HepG2 (cell line): Measurements from ENCODE around the gene KDM2B. TPM values are rescaled to one million over a fixed set of nuclear protein-coding genes. Genes with fewer than 3 reads are reported as not detected.

ENCODE experiments used
- ATAC-seq: fragments of 200-7000 bp; cut with Tn5 transposase; 3 replicates; pipeline ENCODE4 v1.9.1; 2020; ENCODE audit warnings: mild to moderate bottlenecking, moderate library complexity
- BruUV-seq: library from RNA; stranded (reverse); fragments of 400-500 nt; replicated peaks from 2 replicates; lab custom pipeline; 2021; lab: Mats Ljungman, UMichigan
- CTCF ChIA-PET: fragments of 300-600 bp; formaldehyde crosslinking; extraction: SDS; loops from one replicate; lab custom pipeline; 2021; ENCODE audit warnings: low total read pairs, inconsistent platforms, low intra/inter-chr PET ratio; lab: Yijun Ruan, JAX
- POLR2A ChIA-PET: fragments of 350-600 bp; sonication (Branson Sonifier 250); formaldehyde crosslinking; loops from one replicate; lab custom pipeline; 2020; ENCODE audit warnings: antibody characterized with exemption, inconsistent platforms; lab: Yijun Ruan, JAX
- DNase-seq: peaks from one replicate; pipeline ENCODE4 v3.0.0-alpha.2; 2015; ENCODE audit warnings: low spot score
- FAIRE-seq: peaks from 3 replicates; lab custom pipeline; 2011; peaks lifted over from hg19 to GRCh38; lab: Jason Lieb, UNC
- H2AFZ ChIP-seq: one replicate; pipeline ENCODE4 v1.6.1; 2011; ENCODE audit warnings: low read length, inconsistent platforms
- H3K27ac ChIP-seq: fragments of 300-600 bp; 3 replicates; pipeline ENCODE4 v1.8.0; 2011; ENCODE audit warnings: mixed run types, mild to moderate bottlenecking, mixed read lengths, low read length, inconsistent platforms; ENCODE audit not compliant: insufficient read depth; ENCODE audit errors: extremely low read length
- H3K27me3 ChIP-seq, 2 experiments: fragments of 200-600 bp in 1 of 2; 2 replicates in 1 of 2; 3 replicates in 1 of 2; pipeline versions ENCODE4 v1.6.0 to v1.8.0; 2011; ENCODE audit warnings: low read length in 2 of 2, mild to moderate bottlenecking in 2 of 2, moderate library complexity in 2 of 2, inconsistent platforms in 1 of 2; ENCODE audit not compliant: insufficient read depth in 2 of 2, control insufficient read depth in 1 of 2
- H3K36me3 ChIP-seq, 2 experiments: fragments of 200-600 bp in 1 of 2; replicated peaks in 1 of 2; 2 replicates in 1 of 2; 3 replicates in 1 of 2; pipeline versions ENCODE4 v1.5.1 to v1.8.0; 2011; ENCODE audit warnings: low read length in 2 of 2, inconsistent platforms in 1 of 2; ENCODE audit not compliant: insufficient read depth in 2 of 2, control insufficient read depth in 1 of 2
- H3K4me1 ChIP-seq: 2 replicates; pipeline ENCODE4 v1.5.1; 2012; ENCODE audit warnings: low read length, inconsistent platforms; ENCODE audit not compliant: insufficient read depth
- H3K4me2 ChIP-seq: 2 replicates; pipeline ENCODE4 v1.6.0; 2011; ENCODE audit warnings: low read depth, low read length, inconsistent platforms
- H3K4me3 ChIP-seq, 3 experiments: fragments of 200-600 bp in 1 of 3; sonication (generic), shearing (Covaris generic) in 1 of 3; replicated peaks in 1 of 3; 2 replicates each; pipeline ENCODE4 v1.5.1; 2011 to 2016; ENCODE audit warnings: low read length in 3 of 3, inconsistent platforms in 2 of 3, low read depth in 2 of 3, mild to moderate bottlenecking in 2 of 3, control low read depth in 1 of 3, mixed read lengths in 1 of 3; ENCODE audit not compliant: insufficient read depth in 1 of 3
- H3K79me2 ChIP-seq: one replicate; pipeline ENCODE4 v1.6.1; 2011; ENCODE audit warnings: low read length, inconsistent platforms; ENCODE audit not compliant: insufficient read depth
- H3K9ac ChIP-seq: 2 replicates; pipeline ENCODE4 v1.6.0; 2011; ENCODE audit warnings: mild to moderate bottlenecking, low read depth, low read length, inconsistent platforms; ENCODE audit not compliant: insufficient read depth
- H3K9me3 ChIP-seq: 2 replicates; pipeline ENCODE4 v1.5.1; 2012; ENCODE audit warnings: mild to moderate bottlenecking, low read length
- H4K20me1 ChIP-seq: 2 replicates; pipeline ENCODE4 v1.6.0; 2011; ENCODE audit warnings: inconsistent platforms, mild to moderate bottlenecking, low read length, moderate library complexity; ENCODE audit not compliant: insufficient read depth
- ESRRA ChIP-seq: sonication (generic); formaldehyde crosslinking; IDR thresholded peaks from 2 replicates; pipeline ENCODE4 v1.5.1; 2020; ENCODE audit warnings: mild to moderate bottlenecking, low read depth, missing genetic modification reagents
- ETV5 ChIP-seq: IDR thresholded peaks from 2 replicates; pipeline ENCODE4 v1.6.1; 2018; ENCODE audit warnings: missing biosample characterization, missing genetic modification reagents, inconsistent platforms, borderline replicate concordance
- GATAD1 ChIP-seq: IDR thresholded peaks from 2 replicates; pipeline ENCODE4 v1.6.1; 2016; ENCODE audit warnings: missing genetic modification reagents, missing compliant biosample characterization
- GZF1 ChIP-seq: sonication (generic); formaldehyde crosslinking; IDR thresholded peaks from 2 replicates; pipeline ENCODE4 v1.5.1; 2020; ENCODE audit warnings: mild to moderate bottlenecking, missing genetic modification reagents
- HDAC1 ChIP-seq: sonication (generic); formaldehyde crosslinking; IDR thresholded peaks from 2 replicates; pipeline ENCODE4 v1.5.1; 2020; ENCODE audit warnings: mild to moderate bottlenecking, missing genetic modification reagents
- KAT2B ChIP-seq: fragments of 150-350 bp; IDR thresholded peaks from 2 replicates; pipeline ENCODE4 v1.6.1; 2014; ENCODE audit warnings: low read depth, low read length, borderline replicate concordance
- SAP130 ChIP-seq: IDR thresholded peaks from 2 replicates; pipeline ENCODE4 v1.6.1; 2016; ENCODE audit warnings: low read depth
- SIX4 ChIP-seq: sonication (generic); formaldehyde crosslinking; IDR thresholded peaks from 2 replicates; pipeline ENCODE4 v1.4.0; 2020; ENCODE audit warnings: missing genetic modification reagents
- SOX5 ChIP-seq: IDR thresholded peaks from 2 replicates; pipeline ENCODE4 v1.6.1; 2016; ENCODE audit warnings: borderline replicate concordance
- TBL1XR1 ChIP-seq: fragments of 150-350 bp; IDR thresholded peaks from 2 replicates; pipeline ENCODE4 v1.6.1; 2014; ENCODE audit warnings: borderline replicate concordance, low read length; ENCODE audit not compliant: partially characterized antibody
- ZBTB7B ChIP-seq: sonication (generic); formaldehyde crosslinking; IDR thresholded peaks from 2 replicates; pipeline ENCODE4 v1.4.0; 2020; ENCODE audit warnings: missing genetic modification reagents
- ZFP91 ChIP-seq: sonication (generic); formaldehyde crosslinking; IDR thresholded peaks from 2 replicates; pipeline ENCODE4 v1.9.0; 2022; ENCODE audit warnings: missing genetic modification reagents, mild to moderate bottlenecking, borderline replicate concordance
- ZNF281 ChIP-seq: sonication (generic); formaldehyde crosslinking; IDR thresholded peaks from 2 replicates; pipeline ENCODE4 v1.4.0; 2020; ENCODE audit warnings: missing genetic modification reagents, borderline replicate concordance
- ZNF460 ChIP-seq: sonication (generic); formaldehyde crosslinking; IDR thresholded peaks from 2 replicates; pipeline ENCODE4 v1.5.1; 2020; ENCODE audit warnings: missing genetic modification reagents, mild to moderate bottlenecking, borderline replicate concordance
- ZNF766 ChIP-seq: sonication (generic); formaldehyde crosslinking; IDR thresholded peaks from 2 replicates; pipeline ENCODE4 v1.5.0; 2020; ENCODE audit warnings: missing genetic modification reagents, borderline replicate concordance
- ZNF773 ChIP-seq: sonication (generic); formaldehyde crosslinking; IDR thresholded peaks from 2 replicates; pipeline ENCODE4 v1.4.0; 2020; ENCODE audit warnings: missing genetic modification reagents, borderline replicate concordance
- WGBS: methylation state at CpG from one replicate; pipeline ENCODE4 v1.1.6; 2017; ENCODE audit warnings: low lambda C conversion rate; 5-methylcytosine and 5-hydroxymethylcytosine counted together
- in situ Hi-C: cut with HindIII; loops from 2 replicates; pipeline ENCODE4 v1.10.0; 2017; ENCODE audit warnings: low pct_unique_long_range_greater_than_20kb; ENCODE audit not compliant: extremely low pct_ligation_motif_present
- intact Hi-C: fragments of 100-400 bp; cut with micrococcal nuclease; formaldehyde crosslinking; loops from one replicate; pipeline ENCODE4 v1.10.0; 2022; ENCODE audit not compliant: unreplicated experiment
- polyA plus RNA-seq, 8 experiments: library from polyadenylated mRNA; depleted of rRNA in 3 of 8; stranded (reverse) in 7 of 8; unstranded in 1 of 8; fragments of >200 nt; fragmentation: Illumina TruSeq in 4 of 8; extraction: Trizol in 4 of 8; gene quantifications; 2 replicates each; pipeline versions ENCODE4 v1.2.1 to v1.2.3, GENCODE V29; 2011 to 2016; ENCODE audit warnings: low read depth in 4 of 8, missing spikeins in 1 of 8, mixed read lengths in 1 of 8; ENCODE audit not compliant: insufficient read depth in 1 of 8
- total RNA-seq, 5 experiments: library from RNA; depleted of rRNA; stranded (reverse); fragments of >200 nt; fragmentation: Illumina TruSeq; extraction: Trizol; gene quantifications; 2 replicates each; pipeline ENCODE4 v1.2.3, GENCODE V29; 2016; ENCODE audit warnings: low read depth in 1 of 5
- TF ChIP-seq, protein P1 (sequence below): sonication (generic); formaldehyde crosslinking; conservative IDR thresholded peaks from 2 replicates; pipeline ENCODE4 v1.4.0; 2020; ENCODE audit warnings: missing genetic modification reagents

Gene KDM2B
- total and polyA plus RNA-seq, 2 of the 13 experiments (the other 11 are each of a cell fraction or from before 2014, with no cell fraction given): 17.5 to 26.1 TPM

DNA sequence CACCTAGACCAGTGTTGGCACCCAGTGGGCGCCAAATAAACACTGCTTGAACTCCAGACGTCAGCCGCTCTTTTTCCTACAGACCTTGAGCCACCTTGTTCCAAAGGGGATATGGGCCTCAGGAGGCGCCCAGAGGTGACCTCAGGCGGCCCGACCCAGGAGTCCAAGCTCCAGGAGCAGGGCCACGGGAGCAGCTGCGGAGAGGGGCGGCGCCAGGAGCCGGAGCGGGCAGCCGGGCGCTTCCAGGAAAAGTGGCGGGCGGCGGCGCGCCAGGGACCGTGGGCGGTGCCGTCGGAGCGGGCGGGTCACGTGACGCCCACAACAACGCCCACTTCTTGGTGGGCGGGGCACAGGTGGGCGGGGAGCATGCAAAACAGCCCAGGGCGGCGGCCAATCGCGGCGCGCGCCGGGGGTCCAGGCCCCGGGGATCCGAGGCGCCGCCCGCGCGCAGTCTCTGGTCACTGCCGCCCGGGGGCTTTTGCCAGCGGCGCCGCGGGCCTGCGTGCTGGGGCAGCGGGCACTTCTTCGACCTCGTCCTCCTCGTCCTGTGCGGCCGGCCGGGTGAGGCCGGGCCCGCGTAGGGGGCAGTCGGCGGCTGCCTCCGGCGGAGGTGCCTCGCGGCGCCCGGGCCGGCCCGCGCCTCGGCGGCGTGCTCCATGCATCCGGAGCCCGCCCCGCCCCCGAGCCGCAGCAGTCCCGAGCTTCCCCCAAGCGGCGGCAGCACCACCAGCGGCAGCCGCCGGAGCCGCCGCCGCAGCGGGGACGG lies 45.4 kb upstream of the KDM2B start, which contains the start of gene ORAI1 (continued):
- TF ChIP-seq ZNF281 (CRISPR knock-in tag): no peak

DNA sequence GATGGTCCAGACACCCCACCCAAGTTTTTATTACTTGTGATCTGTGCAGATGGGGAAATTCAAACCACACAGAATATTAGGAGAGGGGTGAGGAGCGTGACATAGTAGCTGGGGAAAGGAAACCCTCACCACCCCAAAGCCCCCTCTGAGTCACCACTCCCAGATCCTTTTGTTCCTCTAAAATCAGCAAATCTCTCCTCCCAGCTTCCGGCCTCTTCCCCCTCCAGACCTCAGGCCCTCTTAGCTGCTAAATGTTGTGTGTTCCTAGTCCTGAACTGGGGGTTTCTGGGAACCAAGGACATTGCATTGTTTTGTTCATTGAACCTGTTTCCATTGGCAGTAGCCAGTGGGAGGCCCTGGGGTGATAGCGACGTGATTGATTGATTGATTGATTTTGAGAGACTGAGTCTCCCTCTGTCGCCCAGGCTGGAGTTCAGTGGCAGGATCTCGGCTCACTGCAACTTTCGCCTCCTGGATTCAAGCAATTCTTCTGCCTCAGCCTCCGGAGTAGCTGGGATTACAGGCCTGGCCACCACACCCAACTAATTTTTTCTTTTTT lies 39.6 kb upstream of the KDM2B start:
- peak; percentile 16; the same call in 2 of the 3 replicates for ATAC-seq
- peak overlapping the region in 1 of 3 experiments; percentile 10; a peak in 1 of 6 replicates for H3K4me3 ChIP-seq
- peaks cover 67% of the 10 kb centered on the region for H3K4me1 ChIP-seq
- no peak for DNase-seq
- no peaks in the 10 kb centered on the region for H3K27me3 ChIP-seq
- no peak overlapping the region for H3K9ac ChIP-seq
- ChIA-PET CTCF (no interaction called here), POLR2A (no interaction called here)
- no peaks in the 10 kb centered on the region for H3K79me2 ChIP-seq
- no peak overlapping the region for H3K27ac ChIP-seq
- peak overlapping the region; percentile 54 for H2AFZ ChIP-seq
- BruUV-seq: no TSS peak
- intact Hi-C loops: no loop called here
- in situ Hi-C loops: no loop called here
- peak overlapping the region; percentile 55; the same call in 1 of the 2 replicates for H3K4me2 ChIP-seq
- no peak for FAIRE-seq
- H3K9me3 ChIP-seq: no peaks in the 10 kb centered on the region
- no peaks in the 10 kb centered on the region for H3K36me3 ChIP-seq
- H4K20me1 ChIP-seq: no peaks in the 10 kb centered on the region
- WGBS: 19% methylated on average over 8 of the region's 8 CpGs
- TF ChIP-seq ZFP91 (CRISPR knock-in tag): no peak
- no peak for TF ChIP-seq ESRRA
- TF ChIP-seq GZF1 (CRISPR knock-in tag): no peak
- TF ChIP-seq SIX4 (CRISPR knock-in tag): no peak
- TF ChIP-seq GATAD1 (CRISPR knock-in tag): no peak
- TF ChIP-seq KAT2B: peak; percentile 65; the same call in 1 of the 2 replicates
- TF ChIP-seq ETV5: peak; percentile 19; the same call in 1 of the 2 replicates
- no peak for TF ChIP-seq ZBTB7B
- TF ChIP-seq ZNF773 (CRISPR knock-in tag): no peak
- TF ChIP-seq ZNF766 (CRISPR knock-in tag): no peak
- TF ChIP-seq SAP130 (CRISPR knock-in tag): 0 out of 2 replicates have a peak, but pooled peaks have one; percentile 9
- TF ChIP-seq HDAC1 (CRISPR knock-in tag): no peak
- TF ChIP-seq, protein P1, sequence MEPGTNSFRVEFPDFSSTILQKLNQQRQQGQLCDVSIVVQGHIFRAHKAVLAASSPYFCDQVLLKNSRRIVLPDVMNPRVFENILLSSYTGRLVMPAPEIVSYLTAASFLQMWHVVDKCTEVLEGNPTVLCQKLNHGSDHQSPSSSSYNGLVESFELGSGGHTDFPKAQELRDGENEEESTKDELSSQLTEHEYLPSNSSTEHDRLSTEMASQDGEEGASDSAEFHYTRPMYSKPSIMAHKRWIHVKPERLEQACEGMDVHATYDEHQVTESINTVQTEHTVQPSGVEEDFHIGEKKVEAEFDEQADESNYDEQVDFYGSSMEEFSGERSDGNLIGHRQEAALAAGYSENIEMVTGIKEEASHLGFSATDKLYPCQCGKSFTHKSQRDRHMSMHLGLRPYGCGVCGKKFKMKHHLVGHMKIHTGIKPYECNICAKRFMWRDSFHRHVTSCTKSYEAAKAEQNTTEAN (CRISPR knock-in tag): no peak
- TF ChIP-seq ZNF460 (CRISPR knock-in tag): no peak
- 0 out of 2 replicates have a peak, but pooled peaks have one; percentile 12 for TF ChIP-seq SOX5
- no peak for TF ChIP-seq TBL1XR1
